ENCODE results near the gene CACNG4. TPM values are rescaled to one million over a fixed set of nuclear protein-coding genes. Genes with fewer than 3 reads are reported as not detected.

The CACNG4 gene
- total RNA-seq, 2 experiments from 2014 or later = not detected

DNA sequence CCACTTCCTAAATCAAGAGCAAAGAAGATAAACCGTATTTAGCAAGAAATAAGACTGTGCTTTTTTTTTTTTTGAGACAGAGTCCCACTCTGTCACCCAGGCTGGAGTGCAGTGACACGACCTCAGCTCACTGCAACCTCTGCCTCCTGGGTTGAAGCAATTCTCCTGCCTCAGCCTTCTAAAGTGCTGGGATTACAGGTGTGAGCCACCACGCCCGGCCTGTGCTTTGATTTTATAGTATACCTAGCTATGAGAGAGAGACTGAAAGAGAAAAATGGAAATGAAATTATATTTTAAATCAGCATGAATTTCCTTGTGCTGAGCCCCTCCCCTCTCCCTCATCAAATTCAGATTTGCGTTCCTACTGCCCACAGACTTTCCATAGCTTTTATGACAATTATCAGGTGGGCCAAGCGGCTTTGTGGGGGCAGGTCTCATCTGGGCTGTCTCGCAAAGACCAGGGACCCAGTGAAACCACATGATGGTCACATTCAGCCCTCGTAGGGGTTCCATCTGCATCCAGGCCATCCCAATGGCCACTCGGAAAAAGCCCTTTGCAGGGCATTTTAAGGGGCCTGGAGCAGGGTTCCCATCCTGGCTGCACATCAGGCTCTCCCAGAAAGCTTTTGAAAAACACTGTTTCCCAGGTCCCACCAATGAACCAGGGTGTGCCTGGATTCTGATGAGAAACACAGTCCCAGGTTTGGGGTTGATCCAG lies 88.4 kb downstream of the CACNG4 start:
- ChIA-PET CTCF (no interaction called here), POLR2A (no interaction called here)

DNA sequence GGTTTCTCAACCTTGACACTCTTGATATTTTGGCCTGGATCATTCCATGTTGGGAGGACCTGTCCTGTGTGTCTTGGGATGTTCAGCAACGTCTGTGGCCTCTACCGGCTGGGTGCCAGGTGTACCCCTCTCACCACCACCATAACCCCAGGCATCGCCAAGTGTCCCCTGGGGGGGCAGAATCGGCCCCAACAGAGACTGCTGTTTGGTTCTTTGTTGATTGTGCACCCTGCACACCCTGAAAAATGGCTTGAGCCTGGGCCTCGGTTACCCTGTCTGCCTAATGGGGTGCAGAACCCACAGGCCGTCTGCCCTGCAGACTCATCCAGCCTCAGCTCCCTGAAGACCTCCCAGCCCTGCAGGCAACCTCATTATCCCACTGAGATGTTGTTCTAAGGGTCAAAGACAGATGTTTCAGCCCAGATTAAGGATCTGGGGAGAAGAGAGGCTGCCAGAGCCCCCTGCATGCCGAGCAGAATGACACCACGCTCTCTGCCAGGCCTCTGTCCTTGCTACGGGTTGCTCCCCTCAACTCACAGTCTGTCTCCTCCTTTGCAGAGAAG lies 89.0 kb downstream of the CACNG4 start:
- POLR2A ChIA-PET = no interaction called here
- CTCF ChIA-PET = no interaction called here

DNA sequence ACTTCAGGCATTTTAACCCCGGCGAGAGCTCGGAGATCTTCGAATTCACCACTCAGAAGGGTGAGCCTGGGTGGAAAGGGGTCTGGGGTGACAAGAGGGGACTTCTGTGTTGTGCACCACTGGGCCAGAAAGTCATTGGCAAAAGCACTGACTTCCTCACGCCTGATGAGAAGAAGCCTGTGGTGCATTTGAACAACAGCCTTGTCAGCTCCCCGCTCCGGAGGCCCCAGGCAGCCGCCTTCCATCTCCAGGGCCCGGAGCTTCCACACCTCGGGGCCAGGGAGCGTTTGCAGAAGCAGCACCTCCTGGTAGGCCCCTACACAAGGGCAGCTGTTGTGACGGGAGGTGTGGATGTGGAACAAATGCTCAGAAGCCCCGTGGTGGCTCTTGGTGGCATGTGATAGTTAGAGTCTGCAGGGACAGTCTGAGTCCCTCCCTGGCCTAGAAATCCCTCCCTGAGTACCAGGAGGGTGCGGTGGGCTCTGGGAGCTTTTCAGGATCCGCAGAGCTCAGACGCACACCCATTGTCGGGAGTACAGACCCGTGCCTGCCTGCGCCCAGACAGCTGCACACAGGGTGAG lies 89.6 kb downstream of the CACNG4 start:
- ChIA-PET CTCF (no interaction called here), POLR2A (no interaction called here)

DNA sequence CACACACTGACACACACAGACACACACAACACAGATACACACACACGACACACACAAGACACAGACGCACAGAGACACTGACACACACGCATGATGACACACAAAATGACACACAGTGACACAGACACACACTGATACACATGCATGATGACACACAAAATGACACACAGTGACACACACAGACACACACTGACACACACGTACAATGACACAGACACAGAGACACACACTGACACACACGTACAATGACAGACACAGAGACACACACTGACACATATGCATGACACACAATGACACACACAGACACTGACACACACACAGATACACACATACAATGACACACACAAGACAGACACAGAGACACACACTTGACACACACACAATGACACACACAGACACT lies 90.1 kb downstream of the CACNG4 start:
- POLR2A ChIA-PET = no interaction called here
- CTCF ChIA-PET = no interaction called here

DNA sequence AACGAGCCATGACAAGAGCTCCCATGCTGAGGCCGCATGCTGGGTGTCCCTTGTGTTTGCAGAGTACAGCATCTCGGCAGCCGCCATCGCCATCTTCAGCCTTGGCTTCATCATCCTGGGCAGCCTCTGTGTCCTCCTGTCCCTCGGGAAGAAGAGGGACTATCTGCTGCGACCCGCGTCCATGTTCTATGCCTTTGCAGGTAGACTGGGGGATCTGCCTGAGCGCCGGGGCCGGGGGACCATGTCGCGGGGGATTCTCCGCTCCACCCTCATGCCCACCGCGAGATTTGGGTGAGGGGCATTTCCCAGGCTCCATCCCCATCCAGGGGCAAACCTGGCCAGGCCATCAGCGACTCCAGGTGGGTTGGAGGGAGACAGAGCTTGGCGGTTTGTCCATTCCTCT lies 90.5 kb downstream of the CACNG4 start:
- ChIA-PET POLR2A (no interaction called here), CTCF (no interaction called here)

DNA sequence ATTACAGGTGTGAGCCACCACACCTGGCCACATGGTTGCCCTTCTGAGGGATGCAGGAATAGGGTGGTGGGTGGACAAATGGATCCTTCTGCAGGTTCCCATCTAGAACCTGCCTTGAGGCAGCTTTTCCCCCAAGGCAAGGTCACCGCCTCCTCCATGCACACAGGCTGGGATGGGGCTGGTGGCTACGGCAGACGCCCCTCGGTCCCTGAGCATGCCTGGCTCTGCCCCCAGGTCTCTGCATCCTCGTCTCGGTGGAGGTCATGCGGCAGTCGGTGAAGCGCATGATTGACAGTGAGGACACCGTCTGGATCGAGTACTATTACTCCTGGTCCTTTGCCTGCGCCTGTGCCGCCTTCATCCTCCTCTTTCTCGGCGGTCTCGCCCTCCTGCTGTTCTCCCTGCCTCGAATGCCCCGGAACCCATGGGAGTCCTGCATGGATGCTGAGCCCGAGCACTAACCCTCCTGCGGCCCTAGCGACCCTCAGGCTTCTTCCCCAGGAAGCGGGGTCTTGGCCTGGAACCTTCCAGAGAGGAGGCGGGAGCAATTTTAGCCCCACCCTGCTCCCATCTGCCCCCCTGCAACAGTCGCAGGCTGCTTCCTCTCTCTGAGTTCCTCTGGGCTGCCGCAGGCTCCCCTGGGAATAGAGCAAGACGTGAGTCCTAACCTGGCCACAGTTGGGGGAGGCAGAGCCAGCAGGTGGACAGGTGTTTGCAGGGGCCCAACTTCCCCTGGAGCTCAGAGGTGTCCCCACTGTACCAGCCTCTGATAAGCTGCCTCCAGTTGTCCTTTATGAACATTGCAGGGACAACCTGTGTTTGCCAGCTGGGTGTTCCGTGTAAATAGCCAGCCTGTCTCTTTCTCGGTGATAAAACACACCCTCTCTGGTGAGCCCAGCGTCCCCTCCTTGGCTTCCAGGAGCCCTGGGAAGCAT lies 91.6 kb downstream of the CACNG4 start:
- POLR2A ChIA-PET = no interaction called here
- CTCF ChIA-PET = no interaction called here

DNA sequence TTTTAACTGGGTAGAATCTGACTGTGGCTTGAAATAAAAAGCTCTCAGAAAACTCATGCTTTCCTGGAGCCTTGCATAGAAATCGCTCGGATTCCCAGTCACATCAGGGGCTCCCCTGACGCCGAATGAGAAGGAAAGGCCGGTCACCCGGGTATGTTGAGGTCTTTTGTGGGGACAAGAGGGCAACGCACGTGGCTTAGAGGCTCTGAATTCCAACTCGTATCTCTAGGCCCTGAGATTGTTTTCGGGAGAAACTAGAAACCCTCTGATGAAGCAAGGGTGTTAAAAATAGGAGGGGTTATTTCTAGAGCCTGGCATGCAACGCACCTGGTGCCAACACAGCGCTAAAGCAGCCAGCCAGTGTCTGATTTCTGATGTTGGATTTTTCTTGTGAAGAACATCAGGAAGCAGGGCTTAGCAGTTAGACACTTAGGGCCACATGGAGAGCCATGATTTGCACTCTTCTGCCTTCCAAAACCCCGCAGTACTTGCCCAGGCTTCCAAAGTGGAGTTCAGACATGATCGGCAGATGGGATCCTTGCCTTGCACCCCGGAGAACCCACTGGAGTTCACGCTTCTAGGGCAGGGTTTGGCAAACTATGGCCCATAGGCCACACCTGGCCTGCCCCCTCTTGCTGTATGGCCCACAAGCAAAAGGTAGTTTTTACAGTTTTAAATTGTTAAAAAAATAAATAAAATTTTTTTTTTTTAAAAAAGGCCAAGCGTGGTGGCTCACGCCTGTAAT lies 92.4 kb downstream of the CACNG4 start:
- CTCF ChIA-PET = no interaction called here

DNA sequence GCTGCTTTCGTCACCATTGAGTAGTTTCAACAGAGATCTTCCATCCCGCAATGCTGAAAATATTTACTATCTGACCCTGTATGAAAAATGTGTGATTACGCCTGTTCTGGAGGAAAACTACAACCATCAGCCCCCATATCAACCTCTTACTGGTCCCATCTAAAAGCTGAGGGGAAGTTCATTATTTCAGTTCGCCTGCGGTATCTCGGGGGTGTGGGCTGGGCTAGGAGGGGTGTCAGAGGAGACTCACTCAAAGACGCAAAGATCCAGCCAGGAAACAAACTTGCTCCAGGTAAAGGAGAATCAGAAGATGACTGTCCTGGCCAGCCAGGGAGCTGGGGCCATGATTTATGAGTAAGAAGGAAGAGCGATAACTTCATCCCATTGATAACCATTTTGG lies 93.5 kb downstream of the CACNG4 start:
- ChIA-PET POLR2A (no interaction called here), CTCF (interaction anchor here (0.6 kb wide), 1 partner anchor 359 kb away, joined by 3 read pairs; no protein-coding TSS in a partner anchor)

More for the DNA sequence above, 92.4 kb downstream of the CACNG4 start:
- POLR2A ChIA-PET = no interaction called here

DNA sequence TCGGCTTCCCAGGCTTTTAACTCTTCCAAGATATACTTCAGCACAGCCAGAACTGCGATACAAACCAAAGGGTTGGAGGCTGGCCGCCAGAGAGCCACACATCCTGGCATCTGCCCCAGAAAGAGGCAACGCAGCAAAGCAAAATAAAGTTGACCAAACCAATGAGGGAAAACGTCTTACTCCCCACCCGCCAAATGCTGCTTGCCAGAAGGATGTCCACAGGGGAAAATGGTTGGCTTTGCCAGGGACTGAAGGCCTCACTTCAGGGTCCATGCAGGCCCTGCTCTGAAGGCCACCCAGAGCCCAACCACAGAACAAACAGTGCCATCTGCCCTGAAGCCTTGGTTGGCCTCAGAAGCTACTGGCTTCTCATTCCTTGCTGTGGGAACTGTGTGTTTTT lies 94.9 kb downstream of the CACNG4 start:
- ChIA-PET POLR2A (no interaction called here), CTCF (no interaction called here)

DNA sequence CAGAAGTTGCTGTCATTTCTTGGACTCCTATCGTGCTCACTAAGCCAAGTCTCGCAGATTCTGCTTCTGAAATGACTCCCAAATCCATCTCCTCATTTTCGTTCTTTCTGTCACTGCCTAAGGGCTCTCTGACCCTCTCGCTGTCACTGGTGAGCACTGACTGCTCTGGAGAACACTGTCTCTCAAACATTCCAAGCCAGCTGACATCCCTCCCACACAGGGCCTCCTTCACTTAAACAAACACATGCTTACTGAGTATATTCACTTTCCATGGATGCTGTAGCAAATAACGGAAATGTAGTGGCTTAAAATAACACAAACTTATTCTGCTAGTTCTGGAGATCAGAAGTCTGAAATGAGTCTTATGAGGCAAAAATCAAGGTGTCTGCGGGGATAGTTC lies 98.6 kb downstream of the CACNG4 start:
- POLR2A ChIA-PET = interaction anchor here (0.7 kb wide), 1 partner anchor 63 kb away, joined by 6 read pairs; no protein-coding TSS in a partner anchor

DNA sequence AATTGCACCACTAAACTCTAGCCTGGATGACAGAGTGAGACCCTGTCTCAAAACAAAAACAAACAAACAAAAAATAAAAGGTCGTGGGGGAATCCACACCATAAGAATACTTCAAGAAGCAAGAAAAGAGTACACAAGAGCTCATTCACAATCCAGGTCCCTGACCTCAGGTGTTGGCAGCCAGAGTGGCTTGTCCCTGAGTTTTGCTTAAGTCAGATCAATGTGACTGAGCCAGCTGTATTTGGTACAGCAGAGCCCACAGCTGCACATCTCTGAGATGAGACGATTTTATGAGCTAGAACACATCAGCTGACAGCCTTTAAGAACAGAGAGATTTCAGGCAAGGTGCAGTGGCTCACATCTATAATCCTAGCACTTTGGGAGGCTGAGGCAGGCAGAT lies 102.2 kb downstream of the CACNG4 start:
- ChIA-PET CTCF (interaction anchor here (1.1 to 1.2 kb wide), 2 partner anchors 9 to 11 kb away, joined by 3 read pairs; no protein-coding TSS in a partner anchor), POLR2A (no interaction called here)

More for the DNA sequence above, 98.6 kb downstream of the CACNG4 start:
- CTCF ChIA-PET = interaction anchor here (0.7 kb wide), 1 partner anchor 33 kb away, joined by 3 read pairs; no protein-coding TSS in a partner anchor

DNA sequence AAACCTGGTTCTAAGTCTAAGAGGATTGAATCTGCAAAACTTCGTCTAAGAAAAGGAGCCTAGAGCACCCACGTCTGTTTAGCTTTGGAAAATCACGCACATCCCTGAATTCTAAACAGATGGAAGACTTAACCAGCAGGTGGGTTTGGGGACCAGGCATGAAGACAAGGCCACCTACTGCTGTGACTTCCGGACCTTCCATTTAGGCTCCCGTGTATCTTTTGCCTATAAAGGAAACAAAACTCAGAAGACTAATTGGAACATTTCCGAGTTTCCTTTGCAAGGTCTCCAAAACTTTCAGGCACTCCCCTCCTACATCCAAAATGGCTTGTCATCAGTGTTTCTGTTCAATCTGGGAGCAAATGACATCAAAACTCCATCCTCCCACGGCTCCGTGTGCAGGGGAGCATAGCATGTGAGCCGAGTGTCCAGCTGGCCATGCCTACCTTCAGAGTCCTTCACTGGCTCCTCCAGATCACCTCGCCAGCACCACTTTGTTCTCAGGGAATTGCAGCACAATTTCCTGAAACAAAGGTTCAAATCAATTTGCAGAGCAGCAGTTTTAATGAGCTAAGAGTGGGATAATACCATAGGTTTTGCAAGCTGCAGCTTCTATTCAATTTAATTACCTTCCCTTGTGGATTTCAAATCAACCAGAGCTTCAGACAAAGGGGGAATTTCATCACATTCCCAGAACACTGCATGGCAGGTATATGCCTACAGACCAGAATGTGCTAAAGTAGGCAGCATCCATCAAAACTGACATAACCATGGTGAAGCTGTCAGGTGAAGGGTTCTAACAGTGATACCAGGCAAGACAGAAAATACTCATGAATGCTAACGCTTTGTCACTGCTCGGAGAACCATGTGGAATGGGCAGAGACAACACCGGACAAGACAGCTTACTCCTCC lies 103.3 kb downstream of the CACNG4 start:
- POLR2A ChIA-PET = no interaction called here
- CTCF ChIA-PET = no interaction called here

DNA sequence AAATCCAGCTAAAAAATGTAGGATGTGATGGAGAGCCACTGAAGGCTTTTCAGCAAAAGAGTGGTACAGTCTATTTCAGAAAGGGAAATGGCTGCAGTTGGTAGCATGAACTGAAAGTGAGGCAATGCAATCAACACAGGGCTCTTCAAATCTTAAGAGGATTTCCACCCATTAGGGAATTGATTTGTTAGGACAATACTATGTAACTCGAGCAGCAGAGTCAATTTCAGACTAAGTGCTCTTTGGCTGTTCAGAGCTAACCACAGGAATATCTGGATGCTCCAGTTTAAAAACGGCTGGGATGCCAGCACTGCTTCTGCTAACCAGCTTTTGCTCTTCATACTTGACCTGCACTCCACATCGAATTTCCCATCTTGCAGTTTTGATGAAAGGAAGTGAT lies 104.5 kb downstream of the CACNG4 start:
- CTCF ChIA-PET = no interaction called here
- POLR2A ChIA-PET = no interaction called here

DNA sequence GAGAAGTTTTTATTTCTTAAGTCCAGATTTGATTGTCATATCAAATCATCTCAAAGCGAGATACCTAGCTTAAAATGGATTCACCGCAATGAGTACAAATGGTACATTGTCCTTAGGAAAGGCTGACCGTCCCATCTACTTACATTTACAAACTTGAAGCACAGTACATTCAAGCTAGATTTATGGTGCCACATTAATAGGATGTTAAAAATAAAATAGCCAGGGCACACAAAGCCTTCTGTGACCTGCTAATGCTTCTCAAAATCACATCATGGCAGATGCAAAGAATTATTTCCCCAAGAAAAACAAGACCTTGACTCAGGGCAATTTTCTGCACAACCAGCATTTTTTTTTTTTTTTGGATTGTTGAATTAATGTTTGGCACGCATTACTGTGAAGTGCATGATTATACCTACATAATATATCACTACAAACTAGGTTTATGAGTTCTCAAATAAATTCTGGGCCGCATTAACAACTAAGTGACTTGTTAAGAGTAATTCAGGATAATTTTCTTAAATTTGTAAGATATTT lies 105.2 kb downstream of the CACNG4 start:
- CTCF ChIA-PET = no interaction called here
- POLR2A ChIA-PET = no interaction called here

DNA sequence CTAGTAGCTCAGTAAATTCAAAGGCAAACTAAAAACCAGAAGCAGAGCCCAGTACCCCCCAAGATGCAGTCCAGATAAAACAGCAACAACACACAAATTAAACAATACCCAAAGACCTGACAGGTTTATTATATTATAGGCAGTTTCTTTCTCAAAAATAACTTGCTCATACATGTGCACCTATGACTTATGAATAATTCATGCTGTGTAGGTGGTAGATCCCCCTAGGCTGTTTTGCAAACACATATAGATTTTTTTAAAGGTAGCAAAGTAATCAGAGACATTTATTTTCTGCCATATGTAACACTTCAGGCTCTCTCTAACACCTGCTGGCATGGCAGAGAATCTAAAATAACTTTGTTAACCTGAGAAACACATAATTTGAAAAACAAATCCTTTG lies 107.1 kb downstream of the CACNG4 start:
- ChIA-PET POLR2A (no interaction called here), CTCF (no interaction called here)

DNA sequence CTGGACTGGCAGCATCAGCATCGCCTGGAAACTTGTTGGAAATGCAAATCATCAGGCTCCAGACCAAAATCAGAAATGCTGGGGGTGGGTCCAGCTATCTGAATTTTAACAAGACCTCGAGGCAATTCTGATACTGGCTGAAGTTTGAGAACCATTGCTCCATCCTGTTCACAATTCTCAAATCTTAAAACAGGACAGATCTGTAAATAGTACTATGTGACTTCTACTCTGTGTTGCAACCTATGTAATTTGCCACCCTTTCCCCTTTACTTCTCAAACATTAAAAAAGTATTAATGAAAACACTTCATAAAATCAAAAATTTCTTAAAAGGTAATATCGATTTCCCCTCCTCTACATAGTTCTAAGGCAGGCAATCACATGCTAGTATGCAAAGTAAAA lies 108.4 kb downstream of the CACNG4 start:
- ChIA-PET CTCF (no interaction called here), POLR2A (no interaction called here)

DNA sequence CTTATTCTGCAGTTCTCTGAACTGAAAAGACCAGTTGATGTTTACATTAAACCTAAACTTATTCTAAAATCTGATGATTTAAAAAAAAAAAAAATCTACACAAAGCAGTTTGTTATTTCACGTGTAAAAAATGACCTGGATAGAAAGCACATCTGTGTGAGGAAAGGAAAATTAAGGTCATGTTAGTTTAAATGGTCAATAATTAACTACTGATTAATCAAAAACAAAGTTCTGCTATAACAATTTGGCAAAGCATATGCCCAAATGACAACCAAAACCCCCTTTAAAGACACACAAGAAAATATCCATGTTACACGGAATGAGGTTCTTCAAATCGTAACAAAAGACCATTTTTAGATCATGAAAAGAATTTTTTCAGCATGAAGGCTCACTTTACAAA lies 110.3 kb downstream of the CACNG4 start:
- ChIA-PET CTCF (no interaction called here), POLR2A (no interaction called here)

DNA sequence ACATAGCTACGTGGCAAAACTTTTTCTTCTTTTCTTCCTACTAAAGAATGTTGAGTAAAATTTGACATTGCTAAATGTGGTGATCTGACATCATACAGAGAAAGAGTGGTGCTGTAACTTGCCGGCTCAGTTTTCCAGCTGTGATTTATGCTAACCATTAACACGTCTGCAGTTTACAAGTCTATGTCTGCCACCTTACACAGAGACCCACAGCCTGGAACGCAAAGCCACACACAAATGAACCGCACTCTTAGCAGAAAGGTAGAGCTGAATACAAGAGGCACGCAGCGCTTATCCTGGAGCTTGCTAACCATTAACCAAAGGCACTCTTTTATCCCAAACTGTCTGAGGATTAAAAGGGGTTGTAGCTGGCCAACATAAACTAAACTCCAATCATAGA lies 111.8 kb downstream of the CACNG4 start:
- ChIA-PET POLR2A (no interaction called here), CTCF (interaction anchor here (0.6 kb wide), 1 partner anchor 854 kb away, joined by 3 read pairs; no protein-coding TSS in a partner anchor)

DNA sequence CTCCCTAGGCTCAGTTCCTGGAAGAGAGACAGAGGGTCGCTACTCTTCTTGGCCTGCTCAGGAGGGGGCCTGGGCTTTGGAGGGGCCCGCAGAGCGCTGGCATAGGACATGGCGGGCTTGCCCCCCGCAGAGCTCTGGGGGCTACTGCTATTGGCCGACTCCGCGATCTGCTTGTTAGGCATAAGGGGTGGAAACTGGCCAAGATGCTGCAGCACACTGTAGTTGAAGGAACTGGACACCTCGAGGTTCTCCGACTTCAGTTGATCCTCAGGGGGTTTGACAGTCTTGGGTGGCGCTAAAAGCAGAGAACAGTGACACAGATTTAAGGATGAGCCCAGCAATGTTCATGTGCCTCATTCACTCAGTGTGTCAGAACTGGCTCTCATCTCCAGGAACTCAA lies 113.8 kb downstream of the CACNG4 start:
- CTCF ChIA-PET = no interaction called here
- POLR2A ChIA-PET = no interaction called here

Measured in activated CD8-positive, alpha-beta memory T cell treated with anti-CD3 and anti-CD28 coated beads for 36 hours (primary cell).